Tibial nerve (tissue), 4 donors: ENCODE measurements around the gene TRIM25. TPM values are rescaled to one million over a fixed set of nuclear protein-coding genes. Genes with fewer than 3 reads are reported as not detected.

ENCODE experiments used
- DNase-seq, 2 donors: peaks; one replicate each; pipeline ENCODE4 v3.0.0-alpha.2; 2019; ENCODE audit warnings: low spot score in 2 of 2
- H3K27ac ChIP-seq, 4 donors: fragments of 200-600 bp; sonication (generic) in 3 of 4; one replicate each; pipeline ENCODE4 v1.5.1; 2017 to 2019; ENCODE audit warnings: mild to moderate bottlenecking in 1 of 4
- H3K27me3 ChIP-seq, 2 donors: fragments of 200-600 bp; sonication (generic) in 1 of 2; one replicate each; pipeline versions ENCODE4 v1.5.1 to v1.6.0; 2017 to 2019
- H3K36me3 ChIP-seq, 3 donors: fragments of 200-600 bp; sonication (generic); one replicate each; pipeline ENCODE4 v1.5.1; 2018 to 2019
- H3K4me1 ChIP-seq, 4 donors: fragments of 200-600 bp; sonication (generic) in 3 of 4; one replicate each; pipeline ENCODE4 v1.5.1; 2017 to 2019
- H3K4me3 ChIP-seq, 4 donors: fragments of 200-600 bp; sonication (generic) in 3 of 4; one replicate each; pipeline ENCODE4 v1.5.1; 2017 to 2019; ENCODE audit warnings: mild to moderate bottlenecking in 1 of 4, moderate library complexity in 1 of 4
- H3K9me3 ChIP-seq, 4 donors: fragments of 200-600 bp; sonication (generic) in 3 of 4; one replicate each; pipeline ENCODE4 v1.5.1; 2017 to 2019
- EP300 ChIP-seq, 2 donors: sonication (generic); formaldehyde crosslinking; IDR thresholded peaks; one replicate each; pipeline ENCODE4 v1.6.1; 2017; ENCODE audit warnings: antibody characterized with exemption in 2 of 2, mild to moderate bottlenecking in 1 of 2
- POLR2A ChIP-seq, 2 donors: fragments of 450-650 bp; IDR thresholded peaks; one replicate each; pipeline ENCODE4 v1.6.1; 2017; ENCODE audit warnings: antibody characterized with exemption in 2 of 2, mild to moderate bottlenecking in 2 of 2, moderate library complexity in 2 of 2
- WGBS, 2 donors: methylation state at CpG; one replicate each; pipeline ENCODE4 v1.1.5; 2018; 5-methylcytosine and 5-hydroxymethylcytosine counted together
- total RNA-seq, 4 donors: library from RNA; depleted of rRNA; stranded (reverse); fragments of >200 nt; gene quantifications; one replicate each; pipeline ENCODE4 v1.1.0, GENCODE V29; 2016
- TF ChIP-seq, protein P1 (sequence below), 5 experiments: fragments of 200-600 bp in 3 of 5; fragments of 450-650 bp in 2 of 5; sonication (generic) in 3 of 5; IDR thresholded peaks; one replicate each; pipeline ENCODE4 v1.5.1; 2016 to 2019; ENCODE audit warnings: antibody characterized with exemption in 5 of 5, mild to moderate bottlenecking in 3 of 5, moderate library complexity in 2 of 5

The TRIM25 gene, protein sequence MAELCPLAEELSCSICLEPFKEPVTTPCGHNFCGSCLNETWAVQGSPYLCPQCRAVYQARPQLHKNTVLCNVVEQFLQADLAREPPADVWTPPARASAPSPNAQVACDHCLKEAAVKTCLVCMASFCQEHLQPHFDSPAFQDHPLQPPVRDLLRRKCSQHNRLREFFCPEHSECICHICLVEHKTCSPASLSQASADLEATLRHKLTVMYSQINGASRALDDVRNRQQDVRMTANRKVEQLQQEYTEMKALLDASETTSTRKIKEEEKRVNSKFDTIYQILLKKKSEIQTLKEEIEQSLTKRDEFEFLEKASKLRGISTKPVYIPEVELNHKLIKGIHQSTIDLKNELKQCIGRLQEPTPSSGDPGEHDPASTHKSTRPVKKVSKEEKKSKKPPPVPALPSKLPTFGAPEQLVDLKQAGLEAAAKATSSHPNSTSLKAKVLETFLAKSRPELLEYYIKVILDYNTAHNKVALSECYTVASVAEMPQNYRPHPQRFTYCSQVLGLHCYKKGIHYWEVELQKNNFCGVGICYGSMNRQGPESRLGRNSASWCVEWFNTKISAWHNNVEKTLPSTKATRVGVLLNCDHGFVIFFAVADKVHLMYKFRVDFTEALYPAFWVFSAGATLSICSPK
- 10 to 100 TPM; 19.9 to 49.2 (median 31.5) TPM for total RNA-seq

DNA sequence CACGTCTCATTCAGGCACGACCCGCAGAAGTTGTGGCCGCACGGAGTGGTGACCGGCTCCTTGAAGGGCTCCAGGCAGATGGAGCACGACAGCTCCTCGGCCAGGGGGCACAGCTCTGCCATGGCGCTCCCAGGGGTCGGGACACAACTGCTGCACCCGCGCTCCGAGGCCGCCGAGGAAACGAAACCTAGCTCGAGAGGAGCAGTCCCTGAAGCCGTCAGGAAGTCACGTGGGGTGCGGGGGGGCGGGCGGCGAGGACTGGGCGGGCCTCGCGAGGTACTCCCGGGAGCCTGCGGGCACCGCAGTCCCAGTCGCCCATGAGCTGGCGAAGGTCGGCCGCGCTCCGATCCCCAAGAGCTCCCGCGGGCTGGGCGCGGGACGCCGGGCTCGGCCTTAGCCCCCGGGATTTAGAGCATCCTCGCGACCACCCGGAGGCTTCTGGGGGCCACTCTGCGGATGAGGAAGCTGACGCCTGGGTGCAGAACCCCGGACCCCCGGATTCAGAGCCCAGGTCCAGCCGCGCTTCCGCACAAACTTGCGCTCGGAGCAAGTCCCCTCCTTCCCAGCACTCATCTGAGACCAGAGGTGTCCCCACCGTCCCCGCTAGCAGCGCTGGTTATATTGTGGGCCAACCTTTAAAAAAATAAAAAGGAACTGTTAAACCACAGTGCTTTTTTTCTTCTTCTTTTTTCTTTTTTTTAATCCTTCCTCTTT is at the start of gene TRIM25:
Gene TRIM25 (minus strand): TSS at position 183 of the 714 bp plus-strand sequence. CDS start 61 bp downstream, at position 122.
- peak; percentile 48 to 96 for TF ChIP-seq EP300 (IDR thresholded peaks at IDR 0.05)
- TF ChIP-seq, protein P1, sequence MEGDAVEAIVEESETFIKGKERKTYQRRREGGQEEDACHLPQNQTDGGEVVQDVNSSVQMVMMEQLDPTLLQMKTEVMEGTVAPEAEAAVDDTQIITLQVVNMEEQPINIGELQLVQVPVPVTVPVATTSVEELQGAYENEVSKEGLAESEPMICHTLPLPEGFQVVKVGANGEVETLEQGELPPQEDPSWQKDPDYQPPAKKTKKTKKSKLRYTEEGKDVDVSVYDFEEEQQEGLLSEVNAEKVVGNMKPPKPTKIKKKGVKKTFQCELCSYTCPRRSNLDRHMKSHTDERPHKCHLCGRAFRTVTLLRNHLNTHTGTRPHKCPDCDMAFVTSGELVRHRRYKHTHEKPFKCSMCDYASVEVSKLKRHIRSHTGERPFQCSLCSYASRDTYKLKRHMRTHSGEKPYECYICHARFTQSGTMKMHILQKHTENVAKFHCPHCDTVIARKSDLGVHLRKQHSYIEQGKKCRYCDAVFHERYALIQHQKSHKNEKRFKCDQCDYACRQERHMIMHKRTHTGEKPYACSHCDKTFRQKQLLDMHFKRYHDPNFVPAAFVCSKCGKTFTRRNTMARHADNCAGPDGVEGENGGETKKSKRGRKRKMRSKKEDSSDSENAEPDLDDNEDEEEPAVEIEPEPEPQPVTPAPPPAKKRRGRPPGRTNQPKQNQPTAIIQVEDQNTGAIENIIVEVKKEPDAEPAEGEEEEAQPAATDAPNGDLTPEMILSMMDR (IDR thresholded peaks at IDR 0.05): peak in 1 of 5 experiments; percentile 32
- peak; percentile 89 to 94 for TF ChIP-seq POLR2A (IDR thresholded peaks at IDR 0.05)
- Histone ChIP-seq H3K27ac (peak within 1 kb of the TSS; percentile 68 to 92 (median 88)), H3K27me3 (no peaks in the 10 kb centered on the region), H3K9me3 (no peaks in the 10 kb centered on the region), H3K4me3 (peak within 1 kb of the TSS; percentile 64 to 98 (median 78)), H3K4me1 (peaks cover 0 to 56% (median 31%) of the 10 kb centered on the region in 4 donors), H3K36me3 (peaks cover 0 to 3% (median 0%) of the 10 kb centered on the region in 3 donors)
- WGBS, 2 donors: 0 to 3% methylated on average over 16 to 35 of the region's 58 CpGs
- peak; percentile 90 for DNase-seq

DNA sequence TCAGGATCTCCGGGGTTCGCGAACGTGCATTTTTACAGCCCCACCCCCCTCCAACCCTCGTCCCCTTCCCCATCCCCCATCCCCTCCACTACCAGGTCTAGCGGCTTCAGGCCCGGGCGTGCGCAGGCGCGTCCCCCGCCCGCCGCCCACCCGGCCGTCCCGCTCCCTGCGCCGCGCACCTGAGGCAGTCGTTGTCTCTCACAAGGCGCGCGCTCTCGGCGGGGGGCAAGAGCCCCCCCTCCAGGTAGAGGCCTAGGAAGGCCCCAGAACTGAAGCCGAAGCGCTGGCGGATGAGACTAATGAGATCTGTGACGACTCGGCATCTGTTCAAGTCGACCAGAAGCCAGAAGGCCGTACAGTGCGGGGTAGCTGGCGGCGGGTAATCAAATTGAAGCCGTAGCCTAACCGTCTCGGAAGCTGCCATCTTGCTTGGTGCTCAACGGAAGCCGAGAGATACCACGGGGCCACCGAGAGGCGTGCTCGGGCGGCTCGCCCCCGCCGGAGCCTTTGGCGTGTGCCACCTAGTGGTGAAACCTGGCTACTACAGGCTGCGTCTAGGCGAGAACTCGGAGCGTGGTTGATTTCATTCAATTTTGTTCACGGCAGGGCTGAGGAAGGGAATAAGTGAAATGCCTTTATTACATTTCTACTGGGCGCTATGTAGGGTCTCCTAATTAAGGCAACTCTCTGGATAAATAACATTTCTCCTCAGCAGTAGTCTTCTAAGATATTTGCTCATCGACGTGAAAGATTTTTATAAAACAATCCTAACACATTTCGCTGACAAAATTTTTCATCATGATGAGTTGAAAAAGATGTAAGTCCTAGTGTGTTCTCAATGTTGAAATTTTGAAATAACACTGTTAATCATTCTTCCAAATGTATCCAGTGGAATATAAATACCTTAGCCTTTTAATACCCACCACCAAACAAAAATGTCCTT is 47.0 kb upstream of the TRIM25 start, which contains the start of gene COIL:
Gene COIL (minus strand): TSS at position 455 of the 943 bp plus-strand sequence. CDS start 31 bp downstream, at position 424.
- Histone ChIP-seq H3K9me3 (no peaks in the 10 kb centered on the region), H3K27me3 (no peaks in the 10 kb centered on the region), H3K36me3 (peaks cover 0 to 6% (median 0%) of the 10 kb centered on the region in 3 donors), H3K27ac (peak within 1 kb of the TSS; percentile 83 to 92 (median 89)), H3K4me1 (peaks cover 0 to 31% (median 11%) of the 10 kb centered on the region in 4 donors), H3K4me3 (peak within 1 kb of the TSS; percentile 67 to 95 (median 83))
- DNase-seq: peak; percentile 83 to 94
- TF ChIP-seq EP300 (IDR thresholded peaks at IDR 0.05): peak; percentile 71 to 90
- TF ChIP-seq POLR2A (IDR thresholded peaks at IDR 0.05): no peak
- TF ChIP-seq, protein P1 (IDR thresholded peaks at IDR 0.05): peak; percentile 96 to 100 (median 99)
- 6 to 10% methylated on average over 23 to 36 of the region's 59 CpGs for WGBS, 2 donors

DNA sequence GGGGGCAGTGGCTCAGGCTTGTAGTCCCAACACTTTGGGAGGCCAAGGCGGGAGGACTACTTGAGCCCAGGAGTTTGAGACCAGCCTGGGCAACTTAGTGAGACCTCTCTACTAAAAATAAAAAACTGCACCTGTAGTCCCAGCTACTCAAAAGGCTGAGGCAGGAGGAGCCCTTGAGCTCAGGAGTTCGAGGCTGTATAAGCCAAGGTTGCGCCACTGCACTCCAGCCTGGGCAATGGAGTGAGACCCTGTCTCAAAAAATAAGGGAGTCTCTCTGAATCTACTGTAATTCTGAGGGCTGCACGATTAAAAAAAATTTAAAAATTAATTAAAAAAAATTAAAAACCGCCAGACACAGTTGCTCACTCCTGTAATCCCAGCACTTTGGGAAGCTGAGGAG is 43.1 kb upstream of the TRIM25 start:
- Histone ChIP-seq H3K4me3 (no peak overlapping the region), H3K36me3 (peaks cover 0 to 6% (median 0%) of the 10 kb centered on the region in 3 donors), H3K9me3 (no peaks in the 10 kb centered on the region), H3K4me1 (peaks cover 0 to 31% (median 11%) of the 10 kb centered on the region in 4 donors), H3K27me3 (no peaks in the 10 kb centered on the region), H3K27ac (no peak overlapping the region)
- DNase-seq: no peak
- no peak for TF ChIP-seq EP300 (IDR thresholded peaks at IDR 0.05)
- TF ChIP-seq, protein P1 (IDR thresholded peaks at IDR 0.05): no peak
- no peak for TF ChIP-seq POLR2A (IDR thresholded peaks at IDR 0.05)
- WGBS, 2 donors: 98 to 100% methylated on average over 5 of the region's 5 CpGs

DNA sequence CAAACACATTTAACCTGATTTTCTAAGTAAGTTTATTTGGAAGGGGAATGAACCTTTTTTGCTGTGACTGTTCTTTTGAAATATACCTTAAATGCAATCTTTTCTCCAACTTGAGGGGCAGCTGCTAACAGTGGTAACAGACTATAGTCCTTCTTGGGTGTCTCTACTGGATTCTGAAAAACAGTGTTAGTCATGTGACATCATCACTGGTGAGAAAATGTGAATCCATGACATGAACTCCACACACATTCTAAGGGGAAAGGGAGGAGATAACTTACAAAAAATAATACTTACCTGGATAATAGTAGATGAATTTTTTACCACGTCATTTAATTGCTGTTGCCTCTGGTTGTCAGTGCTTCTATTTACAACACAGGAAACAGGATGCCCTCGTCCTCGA is 35.7 kb upstream of the TRIM25 start:
- 46 to 51% methylated on average over 3 of the region's 3 CpGs for WGBS, 2 donors
- Histone ChIP-seq H3K36me3 (peaks cover 2 to 50% (median 13%) of the 10 kb centered on the region in 3 donors), H3K9me3 (no peaks in the 10 kb centered on the region), H3K4me1 (no peaks in the 10 kb centered on the region), H3K27ac (no peak overlapping the region), H3K27me3 (no peaks in the 10 kb centered on the region), H3K4me3 (no peak overlapping the region)
- DNase-seq: no peak
- no peak for TF ChIP-seq EP300 (IDR thresholded peaks at IDR 0.05)
- TF ChIP-seq, protein P1 (IDR thresholded peaks at IDR 0.05): no peak
- no peak for TF ChIP-seq POLR2A (IDR thresholded peaks at IDR 0.05)
